DMS79 (cell line): ENCODE data around the gene ASZ1.
"Not testable (repeated sequence)": the region's sequence is repeated elsewhere in the genome, so short reads cannot be mapped to it uniquely, and the experiment has no call there.

ENCODE experiments used
- DNase-seq: peaks from one replicate; lab custom pipeline; 2025; lab: John Stamatoyannopoulos, UW

ASZ1 gene, protein sequence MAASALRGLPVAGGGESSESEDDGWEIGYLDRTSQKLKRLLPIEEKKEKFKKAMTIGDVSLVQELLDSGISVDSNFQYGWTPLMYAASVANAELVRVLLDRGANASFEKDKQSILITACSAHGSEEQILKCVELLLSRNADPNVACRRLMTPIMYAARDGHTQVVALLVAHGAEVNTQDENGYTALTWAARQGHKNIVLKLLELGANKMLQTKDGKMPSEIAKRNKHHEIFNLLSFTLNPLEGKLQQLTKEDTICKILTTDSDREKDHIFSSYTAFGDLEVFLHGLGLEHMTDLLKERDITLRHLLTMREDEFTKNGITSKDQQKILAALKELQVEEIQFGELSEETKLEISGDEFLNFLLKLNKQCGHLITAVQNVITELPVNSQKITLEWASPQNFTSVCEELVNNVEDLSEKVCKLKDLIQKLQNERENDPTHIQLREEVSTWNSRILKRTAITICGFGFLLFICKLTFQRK

DNA sequence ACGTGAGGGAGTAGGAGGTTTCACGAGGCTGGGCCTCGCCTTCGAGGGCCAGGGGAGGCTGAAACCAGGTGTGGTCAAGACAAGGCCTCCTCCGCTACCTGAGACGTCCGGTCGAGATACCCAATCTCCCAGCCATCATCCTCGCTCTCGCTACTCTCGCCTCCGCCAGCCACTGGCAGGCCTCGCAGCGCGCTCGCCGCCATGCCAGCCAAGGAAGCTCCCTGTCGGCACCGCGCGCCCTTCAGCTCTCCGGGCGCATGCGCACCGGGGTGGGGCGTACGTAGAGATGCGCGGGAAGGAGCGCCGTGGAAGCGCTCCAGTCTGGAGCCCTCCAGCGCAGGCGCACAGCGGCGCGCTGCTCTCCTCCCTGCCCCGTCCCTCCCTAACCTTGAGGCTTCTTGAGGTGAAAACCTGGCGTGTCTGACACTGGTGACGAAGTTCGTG lies at the start of gene ASZ1:
TSS of gene ASZ1 (minus strand) at position 236 of the 444 bp plus-strand sequence. CDS start at position 203, 33 bp downstream.
- DNase-seq: no peak

- no peak for DNase-seq
Measured at GRCh38 chr7:117476557-117477215, 49.4 kb upstream of the ASZ1 start.

DNA sequence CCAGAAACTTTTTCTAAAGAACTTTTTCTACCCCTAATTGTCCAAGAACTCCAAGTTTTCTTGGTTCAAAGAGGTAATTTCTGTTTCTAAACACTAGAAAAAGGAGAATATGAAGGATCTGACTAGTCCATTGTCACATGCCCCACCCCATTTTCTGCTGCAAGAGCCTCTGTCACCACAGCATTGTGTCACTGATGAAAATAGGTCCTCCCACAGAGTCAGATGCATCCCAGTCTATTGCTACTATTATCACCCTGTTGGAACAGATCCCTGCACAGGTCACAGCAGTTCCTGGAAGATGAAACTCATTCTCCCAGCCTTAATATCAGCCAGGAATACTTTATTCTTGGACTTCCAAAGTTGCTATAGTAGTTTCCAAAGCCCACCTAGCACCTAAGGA lies 45.0 kb upstream of the ASZ1 start:
- DNase-seq: no peak

- no peak for DNase-seq
Measured at GRCh38 chr7:117470777-117471176, 43.5 kb upstream of the ASZ1 start.

- no peak for DNase-seq
Measured at GRCh38 chr7:117468174-117468573, 40.9 kb upstream of the ASZ1 start.

DNA sequence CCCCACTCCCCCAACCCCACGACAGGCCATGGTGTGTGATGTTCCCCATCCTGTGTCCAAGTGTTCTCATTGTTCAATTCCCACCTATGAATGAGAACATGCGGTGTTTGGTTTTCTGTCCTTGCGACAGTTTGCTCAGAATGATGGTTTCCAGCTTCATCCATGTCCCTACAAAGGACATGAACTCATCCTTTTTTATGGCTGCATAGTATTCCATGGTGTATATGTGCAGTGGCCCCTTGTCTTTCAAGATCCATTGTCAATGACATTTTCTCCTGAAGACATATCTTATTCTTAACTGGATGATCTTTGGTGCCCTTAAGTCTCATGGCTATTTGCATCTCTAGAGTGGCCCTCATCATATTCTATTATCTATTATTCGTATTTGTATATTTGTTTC lies 33.5 kb upstream of the ASZ1 start:
- DNase-seq: not testable (repeated sequence)

DNA sequence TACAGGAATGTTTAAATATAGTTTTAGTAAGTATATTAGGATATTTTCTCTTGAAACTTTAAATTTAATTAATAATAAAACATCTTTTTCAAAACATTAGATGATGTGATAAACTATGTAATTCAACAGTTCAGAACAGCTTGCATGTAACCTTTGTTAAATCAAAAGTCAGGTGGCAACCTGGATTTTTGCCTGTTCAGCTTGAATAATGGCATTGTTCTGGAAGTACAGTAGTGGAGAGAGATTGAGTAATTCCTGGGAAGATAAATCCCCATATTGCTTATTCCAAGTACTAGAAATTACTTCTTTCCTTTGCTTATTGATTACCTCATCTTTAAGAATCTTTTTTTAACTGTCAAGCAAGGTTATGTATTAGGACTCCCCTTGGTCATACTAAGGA lies 32.4 kb upstream of the ASZ1 start:
- DNase-seq: no peak

DNA sequence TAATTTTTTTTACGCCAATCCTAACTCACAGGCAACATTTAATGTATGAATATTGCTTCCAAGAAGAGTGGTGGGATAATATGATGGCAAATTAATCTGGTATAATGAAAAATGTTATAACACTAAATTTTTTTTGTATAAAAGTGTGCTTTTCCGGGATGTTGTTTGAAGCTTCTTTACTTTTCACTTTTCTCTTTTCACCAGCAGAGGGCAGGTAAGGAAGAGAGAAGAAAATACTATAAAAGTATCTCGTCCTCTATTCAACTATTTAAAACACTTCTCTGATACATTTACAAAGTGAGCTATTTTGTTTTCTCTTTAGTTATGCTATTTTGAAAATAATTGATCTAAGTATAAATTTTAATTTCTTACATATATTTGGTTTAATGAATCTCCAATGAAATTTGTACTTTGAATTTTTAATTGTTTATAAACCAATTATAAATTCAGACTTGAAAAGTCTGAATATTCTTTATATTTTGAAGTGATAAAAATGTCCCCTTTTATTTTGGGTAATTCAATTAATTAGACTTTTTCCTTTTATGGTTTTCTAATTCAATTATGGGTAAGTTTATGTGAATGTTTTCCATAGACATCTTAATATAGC lies 31.8 kb upstream of the ASZ1 start:
- DNase-seq: peak; percentile 16

GRCh38 chr7:117448655-117449054 lies 21.4 kb upstream of the ASZ1 start:
- DNase-seq: no peak

GRCh38 chr7:117446220-117446815 lies 19.0 kb upstream of the ASZ1 start:
- no peak for DNase-seq

DNA sequence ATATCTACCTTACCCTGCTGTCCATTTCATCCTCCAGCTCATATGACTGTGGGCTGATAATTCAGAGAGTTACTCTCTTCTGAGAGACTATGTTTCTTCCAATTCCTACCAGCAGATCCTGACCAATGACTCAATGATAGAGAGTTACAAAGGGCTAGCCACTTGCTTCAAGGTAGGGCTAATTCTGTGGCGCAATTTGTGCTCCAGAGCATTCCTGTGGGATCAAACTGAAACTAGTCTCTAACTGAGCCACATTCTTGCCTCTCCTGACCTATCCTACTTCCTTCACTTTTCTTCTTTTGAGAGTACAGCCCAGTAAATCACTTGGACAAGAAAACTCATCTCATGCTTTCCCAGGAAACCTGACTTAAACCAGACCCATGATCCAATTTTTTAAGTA lies 17.9 kb upstream of the ASZ1 start:
- DNase-seq: no peak

DNA sequence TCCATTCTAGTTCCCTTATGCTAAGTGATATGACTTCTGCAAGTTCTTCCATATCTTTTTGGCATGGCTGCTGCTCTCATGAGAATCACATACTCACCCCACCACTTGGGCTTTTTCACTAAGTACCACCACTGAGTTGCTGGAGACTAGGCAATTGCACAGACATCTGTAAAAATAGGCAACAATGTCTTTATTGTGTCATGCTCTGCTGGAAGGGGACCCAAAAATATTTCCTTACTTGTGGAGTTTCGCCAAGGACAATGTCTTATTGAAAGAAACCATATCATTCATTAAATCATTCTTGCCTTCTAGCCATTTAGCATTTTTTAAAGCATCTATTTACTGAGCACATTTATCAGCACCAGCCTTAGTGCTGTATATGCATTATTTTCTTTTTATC lies 17.4 kb upstream of the ASZ1 start:
- no peak for DNase-seq

DNA sequence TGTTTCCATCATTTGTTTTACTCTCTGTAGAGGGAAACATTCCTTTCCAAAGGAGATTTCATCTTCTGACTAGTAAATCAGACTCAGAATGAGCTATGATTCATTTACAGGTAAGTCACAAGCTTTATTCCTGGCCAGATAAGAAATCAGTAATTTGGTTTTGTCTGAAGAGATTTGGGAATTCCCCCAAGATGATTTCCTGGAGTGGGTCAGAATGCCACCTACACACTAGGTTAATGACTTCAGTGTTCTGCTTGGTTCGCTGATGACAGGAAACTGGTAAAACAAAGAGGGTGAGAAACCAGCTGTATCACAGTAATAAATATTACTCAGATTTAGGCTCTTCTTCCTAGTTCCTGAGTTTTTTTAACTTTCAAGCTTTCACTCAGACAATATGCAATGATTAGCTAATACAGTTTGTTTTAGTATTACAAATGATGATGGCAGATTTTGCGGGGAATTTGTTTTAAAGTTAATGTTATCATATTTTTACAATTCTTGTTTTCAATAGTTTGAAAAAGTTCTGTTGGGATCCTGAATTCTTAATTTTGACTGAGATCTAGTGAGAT lies 8.3 kb upstream of the ASZ1 start:
- no peak for DNase-seq

DNA sequence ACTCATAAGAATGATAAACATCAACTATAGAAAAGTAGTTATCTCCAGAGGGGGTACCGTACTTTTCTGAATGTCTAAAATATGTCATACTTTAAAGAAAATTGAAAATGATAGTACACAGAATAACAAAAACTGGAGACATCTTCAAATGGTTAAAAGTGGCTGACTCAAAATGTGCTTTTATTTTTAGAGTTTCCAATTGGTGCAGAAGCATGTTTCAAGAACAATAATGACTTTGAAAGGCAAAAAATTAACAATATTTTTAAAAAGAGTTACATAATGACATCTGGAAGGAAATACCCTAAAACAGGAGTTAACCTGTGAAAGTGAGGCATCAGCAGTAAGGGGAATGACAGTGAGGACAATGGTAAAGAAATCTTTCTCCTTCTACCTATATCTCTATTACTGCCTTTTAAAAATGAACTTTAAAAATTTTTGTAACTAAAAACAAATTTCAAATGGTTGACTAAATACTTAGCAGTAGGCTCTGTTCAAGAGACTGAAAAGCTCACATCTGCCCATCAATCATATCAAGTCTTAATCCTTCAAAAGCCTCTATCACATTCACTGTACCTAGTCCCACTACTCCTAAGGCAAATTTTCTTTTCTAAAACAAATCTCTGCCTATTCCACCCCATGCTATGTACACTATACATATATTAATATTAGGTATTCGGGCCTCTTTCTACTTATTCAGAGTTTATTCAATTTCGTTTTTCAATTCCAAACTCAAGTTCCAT lies 3.0 kb downstream of the ASZ1 start:
- DNase-seq: no peak

DNA sequence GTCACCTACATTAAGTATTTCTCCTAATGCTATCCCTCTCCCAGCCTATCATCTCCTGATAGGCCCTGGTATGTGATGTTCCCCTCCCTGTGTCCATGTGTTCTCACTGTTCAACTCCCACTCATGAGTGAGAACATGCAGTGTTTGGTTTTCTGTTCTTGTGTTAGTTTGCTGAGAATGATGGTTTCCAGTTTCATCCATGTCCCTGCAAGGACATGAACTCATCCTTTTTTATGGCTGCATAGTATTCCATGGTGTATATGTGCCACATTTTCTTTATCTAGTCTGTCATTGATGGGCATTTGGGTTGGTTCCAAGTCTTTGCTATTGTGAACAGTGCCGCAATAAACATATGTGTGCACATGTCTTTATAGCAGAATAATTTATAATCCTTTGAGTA lies 12.7 kb downstream of the ASZ1 start:
- DNase-seq: not testable (repeated sequence)

DNA sequence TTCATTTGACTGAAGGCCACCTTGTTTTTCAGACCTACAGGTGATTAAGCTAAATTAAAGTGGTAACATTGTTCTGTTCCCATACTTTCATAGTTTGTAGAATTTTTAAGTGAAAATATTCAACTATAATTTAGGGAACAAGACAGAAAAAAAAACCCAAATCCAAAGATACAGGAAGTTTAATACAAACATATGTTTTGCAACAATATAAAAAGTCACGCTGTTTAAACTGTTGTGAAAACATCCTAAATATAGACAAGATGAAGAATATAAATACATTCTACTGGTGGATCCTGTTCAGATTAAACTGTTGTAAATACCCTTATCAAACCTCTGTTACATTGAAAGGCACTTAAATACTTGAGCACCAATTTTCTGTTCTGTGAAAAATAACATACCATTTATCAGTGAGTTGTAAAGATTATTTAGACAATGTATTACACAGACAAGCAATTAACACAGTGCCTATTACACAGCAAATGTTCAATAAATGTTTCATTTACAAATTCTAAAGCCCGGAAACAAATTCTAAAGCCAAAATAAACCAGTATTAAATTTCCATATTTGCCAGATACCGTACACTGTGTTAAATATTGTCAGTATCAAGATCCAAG lies 14.2 kb downstream of the ASZ1 start:
- no peak for DNase-seq

DNA sequence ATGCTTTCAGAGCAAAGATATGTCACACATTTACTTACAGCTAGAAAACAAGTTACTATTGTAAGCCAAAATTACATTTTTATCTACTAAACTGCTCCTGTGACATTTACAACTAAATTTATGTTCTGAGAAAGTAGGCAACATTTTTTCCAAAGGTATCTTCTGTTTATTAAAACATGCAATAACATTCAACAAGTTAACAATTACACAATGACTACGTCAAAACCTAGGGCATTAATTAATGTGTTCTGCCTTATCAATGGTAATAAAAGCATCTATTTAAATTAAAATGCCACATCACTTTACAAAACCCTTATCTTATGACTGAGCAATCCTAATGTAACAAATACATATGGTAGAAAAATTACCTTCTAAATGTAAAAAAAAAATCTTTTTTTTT lies 14.9 kb downstream of the ASZ1 start:
- DNase-seq: no peak

DNA sequence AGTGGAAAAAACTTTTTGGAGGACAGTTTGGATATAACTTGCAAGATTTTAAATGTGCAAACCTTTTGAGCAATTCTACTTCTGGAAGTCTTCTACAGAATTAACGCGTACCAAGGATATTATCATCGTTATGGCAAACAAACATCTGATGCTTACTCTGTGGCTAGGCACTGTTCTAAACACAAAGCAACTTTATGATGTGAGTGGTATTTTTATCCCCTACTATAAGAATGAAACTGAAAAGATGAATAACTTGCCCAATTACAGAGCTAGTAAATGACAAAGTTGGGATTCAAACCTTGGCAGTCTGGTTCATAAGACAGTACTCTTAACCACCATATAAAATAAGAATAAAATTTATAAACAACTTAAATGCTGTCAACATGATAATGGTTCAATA lies 15.8 kb downstream of the ASZ1 start:
- DNase-seq: no peak

- DNase-seq: no peak
Measured at GRCh38 chr7:117408831-117409230, 18.5 kb downstream of the ASZ1 start.

DNA sequence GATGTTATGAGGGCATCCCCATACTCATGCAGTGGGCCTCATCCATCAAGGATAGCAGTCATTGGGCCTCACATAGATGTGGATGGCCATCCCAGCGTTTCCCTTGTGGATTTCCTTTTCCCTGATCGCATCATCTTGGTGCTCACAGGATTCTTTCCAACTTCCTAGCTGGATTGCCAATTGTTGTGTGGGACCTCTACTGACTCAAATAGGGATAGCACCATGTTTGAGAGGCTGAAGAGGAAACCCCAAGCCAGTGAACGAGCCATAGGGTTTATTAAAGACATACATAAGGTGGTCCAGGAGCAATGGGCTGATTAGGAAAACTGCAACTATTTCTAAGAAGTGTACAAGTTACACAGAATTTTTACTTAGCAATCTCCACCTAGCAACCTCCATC lies 21.8 kb downstream of the ASZ1 start:
- DNase-seq: no peak

GRCh38 chr7:117403737-117404136 lies 23.6 kb downstream of the ASZ1 start:
- DNase-seq: no peak
